Stimulated activated CD8-positive, alpha-beta memory T cell treated with anti-CD3 and anti-CD28 coated beads, Interleukin-7, amount 100 ng/mL, for 1 hour (primary cell): ENCODE data around the gene ACVR1.

Experiments
- DNase-seq, 2 donors: peaks; one replicate each; pipeline ENCODE4 v3.0.0-alpha.2; 2020; ENCODE audit warnings: low read depth in 2 of 2

The ACVR1 gene

DNA sequence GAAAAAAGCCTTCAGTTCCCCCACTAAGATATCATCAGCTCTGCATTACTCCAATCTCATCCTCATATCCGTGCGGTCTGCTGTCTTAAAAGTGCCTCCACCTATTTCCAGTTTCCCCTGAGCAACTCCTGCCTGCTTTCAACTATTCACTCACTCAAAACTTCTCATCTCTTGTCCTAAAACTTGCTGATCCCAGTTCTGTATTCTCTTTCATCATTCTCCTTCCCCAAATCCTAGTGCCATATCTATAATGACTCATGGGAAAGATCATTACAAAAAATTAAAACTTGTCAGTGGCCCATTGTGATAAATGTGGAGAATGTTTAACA is 20.0 kb downstream of the ACVR1 start:
- DNase-seq, result no peak

DNA sequence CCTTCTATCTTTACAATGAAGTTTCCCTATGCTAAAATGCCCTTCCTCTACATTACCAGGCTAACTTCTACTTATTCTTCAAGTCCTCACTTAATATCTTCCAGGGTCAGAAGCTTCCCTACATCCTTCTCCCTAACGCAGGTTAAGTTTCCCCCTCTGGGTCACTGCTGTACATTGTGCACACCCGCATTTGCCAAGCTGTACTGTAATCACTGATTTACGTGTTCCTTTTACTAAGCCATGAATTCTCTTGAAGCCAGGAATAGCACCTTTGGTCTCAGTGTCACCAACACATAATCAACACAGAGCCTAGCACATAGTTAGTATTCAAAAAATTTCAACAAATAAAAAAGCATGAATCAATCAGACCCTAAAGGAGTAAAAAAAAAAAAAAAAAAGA is 22.3 kb downstream of the ACVR1 start:
- DNase-seq, result no peak

DNA sequence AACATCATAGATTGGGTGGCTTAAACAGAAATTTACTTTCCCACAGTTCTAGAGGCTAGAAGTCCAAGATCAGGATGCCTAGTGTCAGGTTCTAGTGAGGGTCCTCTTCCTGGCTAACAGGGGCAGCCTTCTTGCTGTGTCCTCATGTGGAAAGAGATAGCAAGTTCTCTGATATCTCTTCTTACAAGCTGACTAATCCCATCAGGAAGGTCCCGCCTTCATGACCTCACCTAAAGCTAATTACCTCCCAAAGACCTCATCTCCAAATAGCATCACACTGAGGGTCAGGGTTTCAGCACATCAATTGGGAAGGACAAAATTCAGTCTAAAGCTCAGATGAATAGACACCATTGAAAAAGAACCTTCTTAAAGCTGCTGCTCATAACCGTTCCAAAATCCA is 22.9 kb downstream of the ACVR1 start:
- DNase-seq, result no peak

DNA sequence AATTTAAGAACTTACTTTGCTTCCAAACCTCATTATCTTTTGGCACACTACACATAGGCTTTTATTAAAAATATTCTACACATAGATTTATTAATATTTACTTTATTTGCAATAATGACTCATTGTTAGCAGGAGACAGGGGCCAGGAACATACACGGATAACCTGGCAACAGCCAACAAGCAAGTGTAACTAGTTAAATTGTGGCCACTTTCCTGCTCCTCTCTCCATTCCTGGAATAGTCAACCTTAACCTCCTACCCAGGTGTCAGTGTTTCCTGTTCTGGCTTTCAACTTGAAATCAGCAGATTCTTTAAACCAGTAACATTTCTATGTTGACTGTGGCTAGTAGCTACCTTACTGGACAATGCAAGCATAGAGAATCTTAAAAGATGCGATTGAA is 26.5 kb downstream of the ACVR1 start:
- no peak for DNase-seq

DNA sequence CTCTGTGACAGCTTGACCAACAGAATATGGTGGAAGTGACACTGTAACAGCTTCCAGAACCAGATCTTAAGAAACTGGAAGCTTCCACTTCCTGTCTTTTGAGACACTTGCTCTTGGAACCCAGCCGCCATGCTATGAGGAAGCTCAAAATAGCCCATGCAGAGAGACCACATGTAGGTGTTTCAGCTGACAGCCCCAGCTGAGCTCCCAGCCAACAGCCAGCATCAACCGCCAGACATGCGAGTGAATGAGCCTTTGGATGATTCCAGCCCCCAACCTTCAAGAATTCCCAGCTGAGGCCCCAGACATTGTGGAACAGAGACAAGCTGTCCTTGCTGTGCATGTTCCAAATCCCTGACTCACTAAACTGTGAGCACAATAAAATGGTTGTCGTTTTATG is 27.9 kb downstream of the ACVR1 start:
- no peak for DNase-seq

DNA sequence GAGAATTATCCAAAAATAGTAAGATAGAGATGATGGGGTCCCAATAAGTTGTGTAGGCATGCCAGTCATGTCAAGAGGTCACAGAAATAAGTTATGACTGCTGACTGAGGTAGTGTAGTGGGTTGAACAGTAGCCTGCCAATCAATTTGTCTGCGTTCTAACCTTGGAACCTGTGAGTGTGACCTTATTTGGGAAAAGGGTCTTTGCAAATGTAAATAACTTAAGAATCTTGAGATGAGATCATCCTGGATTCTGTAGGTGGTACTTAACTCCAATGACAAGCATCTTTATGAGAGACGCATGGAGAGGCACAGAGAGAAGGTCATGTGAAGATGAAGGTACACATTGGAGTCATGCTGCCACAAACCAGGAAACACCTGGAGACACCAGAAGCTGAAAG is 31.0 kb downstream of the ACVR1 start:
- DNase-seq, result no peak

DNA sequence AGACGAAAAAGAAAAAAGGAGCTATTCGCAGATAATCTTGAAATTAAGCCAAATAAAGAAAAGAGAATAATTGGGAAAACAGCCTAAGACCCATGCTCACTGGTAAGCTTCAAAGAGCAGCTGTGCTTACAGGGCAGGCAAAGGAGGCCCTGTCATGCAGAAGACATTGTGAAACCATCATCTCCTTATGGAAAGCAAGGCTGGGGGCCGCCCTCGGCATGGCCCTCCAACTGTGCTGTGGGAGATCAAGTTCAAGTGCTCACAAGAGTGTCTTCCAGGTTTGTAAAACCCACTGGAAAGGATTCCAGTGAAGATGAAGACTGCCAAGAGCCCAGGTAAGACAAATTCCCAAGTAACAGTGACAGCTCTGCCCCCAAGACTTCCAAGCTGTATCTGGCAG is 32.2 kb downstream of the ACVR1 start:
- no peak for DNase-seq

DNA sequence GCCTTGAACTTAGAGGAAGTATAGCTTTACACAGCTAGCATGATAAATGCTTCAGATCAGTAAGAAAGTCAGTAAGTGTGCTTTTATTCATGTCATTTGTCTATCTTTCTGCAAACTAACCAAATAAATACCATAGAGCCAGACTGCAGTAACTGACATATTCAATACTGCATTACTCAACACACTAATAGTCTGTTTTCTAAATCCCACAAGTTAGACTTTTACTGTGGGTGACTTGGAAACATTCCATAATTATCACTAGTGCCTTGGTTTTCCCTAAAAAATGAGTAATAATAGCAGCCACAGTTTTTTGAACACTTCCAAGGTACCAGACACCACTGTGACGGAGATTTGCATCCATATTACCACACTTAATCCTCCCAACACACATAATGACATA is 33.0 kb downstream of the ACVR1 start:
- no peak for DNase-seq

DNA sequence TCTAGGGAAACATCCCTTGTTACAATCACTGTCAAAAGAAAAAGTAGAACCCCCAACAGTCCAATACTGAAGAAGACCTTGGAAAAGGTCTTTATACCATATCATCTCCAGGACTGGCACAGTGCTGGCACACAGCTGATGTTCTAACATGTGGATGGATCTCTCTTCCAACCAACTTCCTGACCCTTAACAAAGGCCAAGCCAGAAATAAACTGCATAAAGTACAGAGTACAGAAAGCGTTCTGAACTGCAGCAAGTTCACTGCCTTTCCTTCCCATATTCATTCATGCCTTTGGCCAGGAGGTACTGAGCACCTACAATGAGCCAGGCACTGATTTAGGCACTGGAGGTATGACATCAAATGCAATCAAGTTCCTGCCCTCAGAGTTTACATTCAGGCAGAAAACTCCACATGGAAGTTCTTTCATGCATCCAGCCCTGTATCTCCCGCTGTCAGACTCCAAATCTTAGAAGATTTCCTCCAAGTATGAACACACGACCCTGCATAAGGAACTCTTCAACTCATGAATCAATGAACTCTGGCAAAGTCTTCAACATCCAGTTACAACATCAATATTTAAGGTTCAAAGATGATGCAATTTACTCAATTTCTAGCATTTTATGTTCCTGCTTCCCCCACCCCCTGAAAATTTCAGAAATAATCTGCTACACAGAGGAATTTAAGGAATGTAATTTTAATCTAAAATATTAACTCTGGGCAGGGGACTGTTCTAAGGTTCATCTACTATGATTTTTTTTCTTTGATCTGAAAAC is 33.8 kb downstream of the ACVR1 start:
- no peak for DNase-seq

DNA sequence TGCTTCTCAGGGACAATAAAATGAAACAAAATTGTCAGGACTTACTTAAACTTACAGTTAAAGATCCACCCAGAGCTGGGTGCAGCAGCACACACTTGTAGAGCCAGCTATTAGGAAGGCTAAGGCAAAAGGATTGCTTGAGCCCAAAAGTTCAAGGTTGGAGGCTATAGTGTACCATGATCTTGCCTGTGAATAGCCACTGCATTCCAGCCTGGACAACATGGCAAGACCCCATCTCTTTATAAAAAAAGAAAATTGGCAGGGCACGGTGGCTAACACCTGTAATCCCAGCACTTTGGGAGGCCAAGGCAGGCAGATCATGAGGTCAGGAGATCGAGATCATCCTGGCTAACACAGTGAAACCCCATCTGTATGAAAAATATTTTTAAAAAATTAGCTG is 34.6 kb downstream of the ACVR1 start:
- DNase-seq, result no peak

DNA sequence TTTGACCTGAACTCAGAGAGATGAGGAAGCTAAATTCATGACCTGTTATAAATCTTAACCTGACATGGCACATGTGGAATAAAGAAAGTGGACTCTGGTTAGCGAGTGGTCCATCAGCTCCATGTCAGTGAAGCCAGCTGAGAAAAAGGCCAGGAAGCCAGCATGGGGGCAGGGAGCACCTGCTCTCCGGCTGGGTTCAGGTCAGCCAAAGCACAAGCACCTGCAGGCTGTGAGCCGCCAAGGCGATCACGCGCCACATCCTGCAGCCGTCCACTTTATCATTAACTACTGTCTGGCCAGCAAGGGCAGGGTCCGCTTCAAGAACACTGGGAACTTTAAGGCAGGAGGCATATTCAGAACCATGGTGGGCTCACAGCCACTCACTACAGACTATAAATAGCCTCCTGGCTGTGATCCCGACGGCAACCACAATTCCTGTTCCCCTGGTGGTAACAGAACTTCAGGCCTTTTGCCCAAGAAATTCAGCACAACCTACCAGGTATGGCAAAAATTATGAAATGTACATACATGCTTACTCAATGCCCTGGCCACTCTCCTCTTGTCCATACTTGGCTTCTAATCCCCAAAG is 35.5 kb downstream of the ACVR1 start:
- DNase-seq, result no peak

DNA sequence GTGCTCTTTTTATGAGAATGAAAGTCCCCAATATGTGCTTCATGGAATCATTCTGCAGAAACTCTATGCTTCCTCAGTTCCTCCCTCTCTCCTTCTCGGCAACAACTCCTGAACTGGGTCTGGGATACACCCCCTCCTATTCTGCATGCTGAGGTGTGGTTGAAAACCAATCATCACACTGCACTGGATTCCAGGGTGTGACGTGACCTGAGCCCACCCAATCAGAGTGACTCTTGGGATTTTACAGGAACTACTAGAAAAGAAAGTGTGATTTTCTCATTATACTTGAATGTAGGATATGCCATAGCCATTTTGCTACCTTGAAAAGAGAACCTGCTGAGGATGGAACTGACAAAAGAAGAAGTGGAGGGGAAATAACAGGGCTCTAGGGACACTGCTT is 36.3 kb downstream of the ACVR1 start:
- no peak for DNase-seq

DNA sequence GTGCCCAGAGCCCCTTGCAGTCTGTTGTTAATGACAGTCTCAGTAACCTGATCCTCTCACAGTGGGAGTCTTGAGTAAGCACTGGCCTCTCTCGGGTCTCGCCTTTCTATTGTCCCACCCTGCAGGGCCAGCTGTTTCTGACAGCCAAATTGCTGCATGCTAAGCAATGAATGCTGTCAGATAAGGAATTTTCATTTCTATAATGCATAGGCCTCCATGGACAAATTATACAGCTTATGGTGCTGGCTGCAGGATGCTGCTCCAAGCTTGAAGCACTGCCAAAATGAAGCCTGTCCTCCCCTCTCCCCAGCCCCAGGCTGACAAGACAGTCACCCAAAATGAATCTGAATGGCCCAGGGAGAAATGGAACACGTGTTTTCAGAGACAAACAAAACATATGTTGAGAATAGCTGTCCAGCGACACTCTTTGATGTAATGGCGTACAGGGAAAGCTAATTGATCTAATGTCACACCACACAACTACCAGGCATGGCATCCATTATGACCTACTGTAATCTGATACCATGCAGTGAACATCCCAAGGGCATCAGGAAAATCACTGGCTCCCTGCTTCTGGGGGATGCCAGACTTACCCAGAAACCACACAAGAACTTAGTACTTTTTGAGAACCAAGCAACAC is 36.8 kb downstream of the ACVR1 start:
- DNase-seq, result no peak

DNA sequence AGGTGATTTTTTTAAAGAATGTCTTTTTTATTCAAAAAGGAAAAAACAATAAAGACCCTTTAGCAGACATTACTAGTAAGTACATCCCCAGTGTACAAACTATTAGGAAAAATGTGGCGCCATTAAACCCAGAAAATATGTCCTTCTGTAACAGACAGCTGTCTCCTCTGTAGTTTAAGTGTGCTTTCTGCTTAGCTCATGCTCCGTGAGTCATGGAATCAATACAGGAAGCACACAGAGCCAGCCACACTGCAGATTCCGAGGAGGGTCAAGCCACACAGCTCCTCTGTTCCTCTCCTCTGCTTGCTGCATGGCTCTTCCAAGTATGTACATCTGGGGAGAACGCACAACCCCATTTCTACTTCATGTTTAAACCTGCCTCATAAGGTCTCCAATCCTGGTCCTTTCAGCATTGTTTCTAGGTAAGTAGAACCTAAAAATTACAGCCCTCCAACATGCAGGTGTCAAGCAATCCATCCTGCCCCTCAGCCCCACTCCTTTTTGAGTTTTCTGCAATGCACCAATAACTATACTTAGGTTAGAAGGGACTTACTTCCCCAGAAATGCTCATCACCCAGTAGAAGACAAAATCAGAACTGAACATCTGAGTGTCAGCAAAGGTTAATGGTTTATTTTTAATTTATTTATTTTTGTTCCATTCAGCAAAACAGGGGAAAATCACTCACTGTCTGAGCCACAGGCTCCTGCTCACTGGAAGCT is 37.5 kb downstream of the ACVR1 start:
- no peak for DNase-seq

DNA sequence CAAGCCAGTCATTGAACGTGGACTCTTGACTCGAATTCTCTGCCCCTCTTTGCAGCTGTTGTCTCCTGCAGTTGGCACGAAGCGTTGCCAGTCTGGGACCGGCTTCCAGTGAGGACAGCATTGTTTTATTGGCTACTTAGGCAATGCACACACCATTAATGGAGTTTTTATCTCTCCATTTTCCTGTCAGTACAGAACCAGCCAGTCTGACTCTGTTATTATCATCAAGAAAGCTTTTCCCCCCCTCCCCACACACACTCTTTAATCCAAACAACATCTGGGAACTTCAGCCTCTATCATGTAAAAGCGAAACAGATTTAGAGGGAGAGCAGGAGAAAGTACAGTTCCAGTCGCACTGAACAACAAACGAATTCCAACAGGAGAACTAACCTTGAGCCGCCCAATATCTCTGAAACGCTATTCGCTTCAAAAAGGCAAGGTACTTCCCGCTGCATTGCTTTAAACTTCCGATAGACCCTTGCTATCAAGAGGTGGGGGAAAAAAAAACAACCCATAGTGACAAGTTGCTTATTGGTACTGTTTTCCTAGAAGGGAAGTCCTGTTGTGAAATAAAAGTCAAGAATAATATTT is 38.2 kb downstream of the ACVR1 start:
- DNase-seq, result no peak

DNA sequence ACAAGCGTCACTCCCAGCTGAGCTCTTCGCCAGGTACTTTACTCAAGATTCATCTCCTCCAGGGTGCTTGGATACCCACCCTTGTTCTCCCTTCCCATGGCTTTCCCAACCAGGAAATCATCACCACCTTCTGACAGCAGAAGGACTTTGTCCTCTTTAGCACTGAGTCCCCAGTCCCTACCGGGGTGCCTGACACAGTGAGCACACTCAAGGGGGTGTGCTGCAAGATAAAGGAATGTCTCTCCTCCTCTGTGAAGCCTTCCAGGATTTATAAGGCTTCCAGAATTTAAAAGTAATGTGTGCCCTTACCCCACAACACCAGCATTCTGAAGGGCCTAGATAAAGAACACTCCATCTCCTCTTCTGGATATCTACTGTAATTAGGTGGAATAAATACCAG is 39.6 kb downstream of the ACVR1 start:
- DNase-seq, result no peak

DNA sequence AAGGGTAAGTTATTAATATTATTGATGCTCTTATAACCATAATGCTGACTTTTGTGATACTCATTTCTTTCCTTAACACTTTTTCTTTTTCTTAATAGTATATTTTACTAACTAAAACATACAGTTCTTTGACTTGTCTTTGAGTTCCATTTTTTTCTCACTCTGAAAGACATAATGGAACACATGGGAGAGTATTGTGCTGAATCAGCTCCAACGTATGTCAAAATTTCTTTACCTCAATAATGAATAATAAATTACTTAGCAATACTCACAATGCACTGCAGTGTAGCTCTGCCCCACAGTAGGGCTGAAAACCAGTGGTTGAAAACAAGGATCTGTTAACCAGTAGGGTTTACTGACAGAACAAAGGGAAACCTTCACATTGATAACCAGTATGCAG is 40.7 kb downstream of the ACVR1 start:
- DNase-seq, result no peak

DNA sequence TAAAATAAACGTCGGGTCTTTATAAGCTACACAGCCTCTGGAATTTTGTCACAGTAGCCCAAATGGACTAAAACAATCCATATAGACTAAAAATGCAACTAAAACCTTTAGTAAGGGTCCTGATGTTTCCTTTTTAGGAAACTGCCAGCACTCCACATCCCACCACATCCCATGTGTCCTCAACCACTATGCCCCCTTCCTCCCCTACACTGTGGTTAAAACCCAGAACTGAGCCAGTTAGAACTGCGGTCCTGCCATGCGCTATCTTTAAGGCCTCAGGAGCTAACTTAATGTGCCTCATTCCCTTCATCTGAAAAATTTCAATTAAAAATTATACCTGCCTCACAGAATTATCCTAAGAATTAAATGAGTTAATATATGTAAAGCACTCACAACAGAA is 41.1 kb downstream of the ACVR1 start:
- DNase-seq, result no peak

DNA sequence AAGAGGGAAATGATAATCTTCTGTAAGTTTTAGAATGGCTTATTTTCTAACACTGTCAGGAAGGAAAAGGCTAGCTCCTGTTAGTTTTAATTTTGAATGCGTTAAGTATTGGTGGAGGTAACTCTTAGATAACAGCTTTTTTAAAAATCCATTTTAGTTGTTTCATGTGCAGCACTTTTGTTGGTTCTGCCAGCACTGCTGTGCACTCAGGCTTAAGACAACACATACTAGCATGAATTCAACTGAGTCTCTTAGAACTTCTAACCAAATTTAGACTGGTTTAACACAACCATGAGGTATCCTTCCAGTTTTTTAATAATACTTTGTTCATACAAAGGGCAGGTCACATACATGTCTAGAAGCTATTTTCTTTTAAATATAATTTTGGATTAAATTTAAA is 42.4 kb downstream of the ACVR1 start:
- DNase-seq, result no peak

DNA sequence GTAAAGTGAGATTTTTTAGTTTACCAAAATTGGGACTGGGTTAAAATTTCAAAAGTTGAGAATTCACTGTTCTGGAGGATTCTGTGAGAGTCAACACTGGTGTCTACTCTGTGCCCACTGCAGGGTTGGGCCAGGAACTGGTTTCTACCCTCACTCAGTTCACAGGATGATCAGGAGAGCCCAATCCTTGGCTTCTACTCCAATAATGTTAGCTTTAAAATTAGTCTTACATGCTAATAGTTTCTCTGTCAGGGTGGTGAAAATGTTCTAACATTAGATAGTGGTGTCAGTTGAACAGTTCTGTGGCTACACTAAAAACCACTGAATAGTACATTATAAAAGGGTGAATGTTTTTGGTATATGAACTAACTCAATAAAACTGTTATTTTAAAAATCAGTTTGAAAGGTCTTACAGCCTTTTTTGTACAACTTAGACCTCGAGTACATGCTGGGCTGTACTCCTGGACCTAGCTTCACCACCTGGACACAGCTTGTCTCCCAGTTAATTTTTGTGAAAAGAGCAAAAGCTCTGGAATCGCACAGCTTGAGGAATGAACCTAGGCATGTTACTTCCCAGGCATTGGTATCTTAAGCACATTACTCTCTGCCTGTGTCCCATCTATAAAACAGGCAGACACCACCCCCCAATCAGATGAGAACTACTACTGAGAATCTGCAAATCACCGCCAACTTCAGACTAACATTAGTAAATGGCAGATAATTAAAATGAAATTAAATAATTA is 44.4 kb downstream of the ACVR1 start:
- no peak for DNase-seq

DNA sequence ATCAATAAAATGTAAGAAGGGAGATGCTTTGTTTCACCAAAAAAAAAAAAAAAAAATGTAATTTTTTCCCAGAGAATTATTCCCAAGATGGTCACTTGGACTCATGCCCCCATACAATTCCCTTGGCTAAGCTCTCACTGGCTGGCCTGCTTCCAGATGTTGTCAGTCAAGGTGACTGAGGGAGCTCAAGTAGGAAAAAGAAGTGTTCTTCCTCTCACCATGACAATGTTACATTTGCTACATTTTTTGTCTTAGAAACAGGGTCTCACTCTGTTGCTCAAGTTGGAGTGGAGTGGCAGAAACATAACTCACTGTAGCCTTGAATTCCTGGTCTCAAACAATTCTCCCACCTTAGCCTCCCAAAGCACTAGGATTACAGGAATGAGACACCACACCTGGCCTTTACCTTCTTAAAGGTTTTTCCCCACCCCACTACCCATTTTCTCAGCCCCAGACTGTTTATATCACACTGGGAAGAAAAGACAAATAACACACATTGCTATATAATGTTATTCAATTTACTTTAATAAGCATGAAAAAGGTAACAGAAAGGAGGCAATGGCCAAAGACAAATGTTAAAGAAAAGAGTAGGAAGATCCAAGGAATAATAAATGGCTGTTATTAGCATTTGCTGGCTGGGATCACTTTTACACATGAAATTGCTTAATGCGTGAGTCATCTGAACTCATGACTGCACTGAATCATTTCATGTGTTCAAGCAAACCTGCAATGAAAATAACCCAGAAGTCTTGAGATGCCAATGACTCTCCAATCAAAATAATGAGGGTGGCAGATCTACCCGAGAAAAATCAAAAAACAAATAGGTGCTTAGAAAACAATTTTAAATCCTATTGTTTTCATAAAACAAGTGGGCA is 45.2 kb downstream of the ACVR1 start:
- DNase-seq, result no peak
